Endothelial cell of umbilical vein (primary cell): ENCODE measurements around the gene SLA2. TPM values are rescaled to one million over a fixed set of nuclear protein-coding genes. Genes with fewer than 3 reads are reported as not detected.

Experiments used
- BruUV-seq: library from RNA; stranded (reverse); fragments of 400-500 nt; replicated peaks from 2 replicates; lab custom pipeline; 2021; lab: Mats Ljungman, UMichigan
- CTCF ChIA-PET: fragments of 300-600, 350-600 bp; sonication (Branson Sonifier 250); formaldehyde crosslinking; loops from one replicate; lab custom pipeline; 2021; ENCODE audit warnings: antibody characterized with exemption, inconsistent platforms; lab: Charles Lee
- POLR2A ChIA-PET: fragments of 300-600, 350-600 bp; sonication (Branson Sonifier 250); formaldehyde crosslinking; loops from one replicate; lab custom pipeline; 2021; ENCODE audit warnings: antibody characterized with exemption, inconsistent platforms; lab: Charles Lee
- DNase-seq: peaks from one replicate; pipeline ENCODE4 v3.0.0-alpha.2; 2011; ENCODE audit warnings: low read depth, low spot score
- FAIRE-seq: peaks from 2 replicates; lab custom pipeline; 2011; peaks lifted over from hg19 to GRCh38; lab: Jason Lieb, UNC
- H2AFZ ChIP-seq: 2 replicates; pipeline ENCODE4 v1.6.0; 2012; ENCODE audit warnings: low read depth, low read length, control low read depth, inconsistent platforms
- H3K27ac ChIP-seq: 2 replicates; pipeline ENCODE4 v1.5.1; 2011; ENCODE audit warnings: low read depth, mild to moderate bottlenecking, control low read depth, low read length, moderate library complexity; ENCODE audit not compliant: insufficient read depth
- H3K27me3 ChIP-seq, 2 experiments: 2 replicates each; pipeline versions ENCODE4 v1.6.0 to v1.6.1; 2011; ENCODE audit warnings: low read length in 2 of 2, mixed read lengths in 1 of 2; ENCODE audit not compliant: control insufficient read depth in 2 of 2, insufficient read depth in 2 of 2
- H3K36me3 ChIP-seq, 2 experiments: 2 replicates in 1 of 2; 3 replicates in 1 of 2; pipeline ENCODE4 v1.5.1; 2011; ENCODE audit warnings: low read length in 2 of 2, mild to moderate bottlenecking in 1 of 2, moderate library complexity in 1 of 2; ENCODE audit not compliant: control insufficient read depth in 2 of 2, insufficient read depth in 2 of 2; ENCODE audit errors: extremely low read depth in 1 of 2
- H3K4me1 ChIP-seq: 3 replicates; pipeline ENCODE4 v1.5.1; 2011; ENCODE audit warnings: mild to moderate bottlenecking, low read length; ENCODE audit not compliant: control insufficient read depth, insufficient read depth; ENCODE audit errors: extremely low read depth
- H3K4me2 ChIP-seq: 2 replicates; pipeline ENCODE4 v1.6.1; 2011; ENCODE audit warnings: low read length, control low read depth, mixed read lengths; ENCODE audit not compliant: insufficient read depth
- H3K4me3 ChIP-seq, 3 experiments: fragments of 200-600 bp in 1 of 3; sonication (generic), shearing (Covaris generic) in 1 of 3; replicated peaks in 1 of 3; 2 replicates each; pipeline ENCODE4 v1.5.1; 2011 to 2016; ENCODE audit warnings: control low read depth in 3 of 3, low read length in 3 of 3, mild to moderate bottlenecking in 2 of 3, inconsistent platforms in 1 of 3, low read depth in 1 of 3, moderate library complexity in 1 of 3; ENCODE audit not compliant: insufficient read depth in 1 of 3
- H3K79me2 ChIP-seq: 2 replicates; pipeline ENCODE4 v1.6.0; 2012; ENCODE audit warnings: low read length, inconsistent platforms; ENCODE audit not compliant: control insufficient read depth, insufficient read depth
- H3K9ac ChIP-seq: replicated peaks from 2 replicates; pipeline ENCODE3; 2011; ENCODE audit warnings: low read length, control low read depth; ENCODE audit not compliant: insufficient read depth; ENCODE audit errors: extremely low read depth
- H3K9me1 ChIP-seq: replicated peaks from 3 replicates; pipeline ENCODE4 v1.6.0; 2011; ENCODE audit warnings: mild to moderate bottlenecking, low read length; ENCODE audit not compliant: control insufficient read depth, insufficient read depth; ENCODE audit errors: extremely low read depth
- H3K9me3 ChIP-seq: replicated peaks from 2 replicates; pipeline ENCODE4 v1.5.1; 2012; ENCODE audit warnings: low read length, inconsistent platforms; ENCODE audit not compliant: control insufficient read depth, insufficient read depth
- H4K20me1 ChIP-seq: replicated peaks from 2 replicates; pipeline ENCODE3; 2011; ENCODE audit warnings: mild to moderate bottlenecking, low read length; ENCODE audit not compliant: control insufficient read depth, insufficient read depth; ENCODE audit errors: extremely low read depth
- CTCF ChIP-seq, 2 donors: IDR thresholded peaks; 1 replicate in 1 of 2; 2 replicates in 1 of 2; pipeline ENCODE4 v1.5.1; 2011; ENCODE audit warnings: low read length in 2 of 2, mild to moderate bottlenecking in 2 of 2, moderate library complexity in 2 of 2, control low read depth in 1 of 2, inconsistent platforms in 1 of 2, low read depth in 1 of 2; ENCODE audit not compliant: insufficient read depth in 1 of 2; ENCODE audit errors: extremely low read depth in 1 of 2
- EZH2 ChIP-seq: IDR thresholded peaks from 2 replicates; pipeline ENCODE4 v1.6.1; 2012; ENCODE audit warnings: borderline replicate concordance, low read depth, mild to moderate bottlenecking, moderate library complexity, low read length, inconsistent platforms; ENCODE audit not compliant: severe bottlenecking
- FOS ChIP-seq: IDR thresholded peaks from 2 replicates; pipeline ENCODE4 v1.6.1; 2011; ENCODE audit warnings: mild to moderate bottlenecking, low read length, moderate library complexity, borderline replicate concordance; ENCODE audit not compliant: insufficient read depth
- GATA2 ChIP-seq: IDR thresholded peaks from 2 replicates; pipeline ENCODE4 v1.7.0; 2011; ENCODE audit warnings: low read depth, mild to moderate bottlenecking, moderate library complexity, mixed read lengths, low read length; ENCODE audit not compliant: insufficient read length, insufficient read depth
- JUN ChIP-seq: IDR thresholded peaks from 2 replicates; pipeline ENCODE4 v1.6.1; 2011; ENCODE audit warnings: borderline replicate concordance, low read depth; ENCODE audit not compliant: insufficient read length, insufficient read depth
- MAX ChIP-seq: IDR thresholded peaks from 2 replicates; pipeline ENCODE4 v1.6.1; 2011; ENCODE audit not compliant: insufficient read depth, insufficient read length
- MYC ChIP-seq: IDR thresholded peaks from one replicate; pipeline ENCODE4 v1.6.1; 2011; ENCODE audit warnings: mild to moderate bottlenecking, low read depth, low read length
- POLR2A ChIP-seq: IDR thresholded peaks from 2 replicates; pipeline ENCODE4 v1.6.1; 2012; ENCODE audit warnings: low read depth, mild to moderate bottlenecking, control low read depth, low read length
- POLR2AphosphoS5 ChIP-seq: IDR thresholded peaks from 2 replicates; pipeline ENCODE4 v1.6.1; 2012; ENCODE audit warnings: low read depth, mild to moderate bottlenecking, control low read depth, low read length, moderate library complexity; ENCODE audit not compliant: insufficient read depth
- dilution Hi-C: fragments of 300-500 bp; cut with MboI; formaldehyde crosslinking; loops from one replicate; pipeline ENCODE4 v1.15.0; 2019; ENCODE audit warnings: low sequenced_read_pairs; ENCODE audit not compliant: extremely low pct_ligation_motif_present
- intact Hi-C: fragments of 100-400 bp; cut with micrococcal nuclease; formaldehyde crosslinking; loops from one replicate; pipeline ENCODE4 v1.10.0; 2022
- polyA plus RNA-seq, 4 experiments: library from polyadenylated mRNA; depleted of rRNA in 3 of 4; stranded (reverse) in 3 of 4; unstranded in 1 of 4; fragments of >200 nt; gene quantifications; 2 replicates each; pipeline versions ENCODE4 v1.2.1 to v1.2.3, GENCODE V29; 2011 to 2012; ENCODE audit warnings: missing spikeins in 1 of 4
- total RNA-seq: library from RNA; stranded (reverse); gene quantifications from 2 replicates; pipeline ENCODE4 v1.2.3, GENCODE V29; 2021

Gene SLA2
- total and polyA plus RNA-seq, 2 donors (not counting 3 experiments of a cell fraction or from before 2014, with no cell fraction given): not detected

DNA sequence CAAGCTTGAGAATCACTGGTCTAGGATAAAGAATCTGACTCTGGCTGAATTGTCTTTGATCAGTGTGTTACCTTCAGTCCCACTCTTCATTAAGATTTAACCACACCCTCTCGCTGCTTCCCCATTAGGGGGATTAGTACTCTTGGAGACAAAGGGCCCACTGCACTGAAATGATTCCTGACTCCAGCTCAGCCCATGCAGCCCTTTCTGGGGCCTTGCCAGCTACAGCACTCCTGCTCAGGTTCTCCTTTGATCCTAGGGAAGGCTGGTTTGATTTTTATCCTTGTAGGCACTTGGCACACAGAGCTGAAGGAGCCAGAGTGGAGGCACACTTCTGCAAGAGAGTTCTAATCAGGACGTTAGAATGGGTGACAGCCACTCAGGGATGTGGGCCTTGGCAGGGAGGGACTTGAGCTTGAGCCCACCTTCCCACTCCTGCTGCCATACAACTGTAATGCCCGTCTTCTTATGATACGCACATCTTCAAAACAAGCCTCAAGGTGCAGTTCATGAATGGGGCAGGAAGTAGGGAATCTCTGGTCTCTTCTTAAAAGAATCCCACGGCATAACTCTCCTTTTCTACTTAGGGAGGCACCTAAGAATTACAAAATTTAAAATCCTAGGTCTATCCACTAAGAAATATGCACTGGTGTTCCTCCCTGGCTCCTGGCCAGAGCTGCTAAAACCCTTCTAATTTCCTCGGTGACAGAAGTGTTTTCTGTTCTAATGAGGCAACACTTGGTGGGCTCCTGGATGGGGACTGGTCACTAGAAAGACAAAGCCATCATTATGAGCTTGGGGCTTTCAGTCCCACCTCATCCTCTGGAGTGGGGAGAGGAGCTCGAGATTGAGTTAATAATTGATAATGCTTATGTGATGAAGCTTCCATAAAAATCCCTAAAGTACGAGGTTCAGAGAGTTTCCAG is 1.5 kb upstream of the SLA2 start:
- FAIRE-seq (no peak), DNase-seq (no peak)
- intact Hi-C loops (no loop called here), dilution Hi-C loops (no loop called here)
- H3K27me3 ChIP-seq: no peaks in the 10 kb centered on the region
- H3K4me3 ChIP-seq: no peak overlapping the region
- H3K36me3 ChIP-seq: no peaks in the 10 kb centered on the region
- no peaks in the 10 kb centered on the region for H4K20me1 ChIP-seq
- H3K9me3 ChIP-seq: no peaks in the 10 kb centered on the region
- no peak overlapping the region for H3K4me2 ChIP-seq
- no peaks in the 10 kb centered on the region for H3K4me1 ChIP-seq
- H3K27ac ChIP-seq: no peak overlapping the region
- no peaks in the 10 kb centered on the region for H3K79me2 ChIP-seq
- no peak overlapping the region for H3K9ac ChIP-seq
- CTCF ChIA-PET: interaction anchor here (1.1 kb wide), 1 partner anchor 35 kb away, joined by 3 read pairs; no protein-coding TSS in a partner anchor
- TF ChIP-seq FOS (no peak), MYC (no peak), GATA2 (no peak), POLR2A (no peak), EZH2 (no peak), POLR2AphosphoS5 (no peak), MAX (no peak), JUN (no peak), CTCF (IDR thresholded peaks at IDR 0.05; ENCODE audit: extremely low read depth in 1 of 2, insufficient read depth in 1 of 2, low read depth in 1 of 2, low read length in 2 of 2) (no peak)
- no TSS peak for BruUV-seq
- POLR2A ChIA-PET: interaction anchor here (0.5 kb wide), 1 partner anchor 160 kb away, joined by 4 read pairs; no protein-coding TSS in a partner anchor
- H2AFZ ChIP-seq: no peak overlapping the region
- H3K9me1 ChIP-seq: no peaks in the 10 kb centered on the region
